ENCODE measurements around the gene SLC17A7. TPM values are rescaled to one million over a fixed set of nuclear protein-coding genes. Genes with fewer than 3 reads are reported as not detected.

SLC17A7 gene
- total and polyA plus RNA-seq, 2 of the 13 experiments (the other 11 are each of a cell fraction or from before 2014, with no cell fraction given), result 0.32 TPM; not detected in 1

- TF ChIP-seq, protein P1, sequence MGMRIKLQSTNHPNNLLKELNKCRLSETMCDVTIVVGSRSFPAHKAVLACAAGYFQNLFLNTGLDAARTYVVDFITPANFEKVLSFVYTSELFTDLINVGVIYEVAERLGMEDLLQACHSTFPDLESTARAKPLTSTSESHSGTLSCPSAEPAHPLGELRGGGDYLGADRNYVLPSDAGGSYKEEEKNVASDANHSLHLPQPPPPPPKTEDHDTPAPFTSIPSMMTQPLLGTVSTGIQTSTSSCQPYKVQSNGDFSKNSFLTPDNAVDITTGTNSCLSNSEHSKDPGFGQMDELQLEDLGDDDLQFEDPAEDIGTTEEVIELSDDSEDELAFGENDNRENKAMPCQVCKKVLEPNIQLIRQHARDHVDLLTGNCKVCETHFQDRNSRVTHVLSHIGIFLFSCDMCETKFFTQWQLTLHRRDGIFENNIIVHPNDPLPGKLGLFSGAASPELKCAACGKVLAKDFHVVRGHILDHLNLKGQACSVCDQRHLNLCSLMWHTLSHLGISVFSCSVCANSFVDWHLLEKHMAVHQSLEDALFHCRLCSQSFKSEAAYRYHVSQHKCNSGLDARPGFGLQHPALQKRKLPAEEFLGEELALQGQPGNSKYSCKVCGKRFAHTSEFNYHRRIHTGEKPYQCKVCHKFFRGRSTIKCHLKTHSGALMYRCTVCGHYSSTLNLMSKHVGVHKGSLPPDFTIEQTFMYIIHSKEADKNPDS (CRISPR knock-in tag; IDR thresholded peaks at IDR 0.05), result no peak
- no peak for TF ChIP-seq ZBTB46 (CRISPR knock-in tag; IDR thresholded peaks at IDR 0.05; ENCODE audit: borderline replicate concordance)
- TF ChIP-seq FOXP1 (IDR thresholded peaks at IDR 0.05), result no peak
- TF ChIP-seq FOXP1 (CRISPR knock-in tag; IDR thresholded peaks at IDR 0.05), result no peak
- TF ChIP-seq IRF2 (CRISPR knock-in tag; IDR thresholded peaks at IDR 0.05), result peak; percentile 100
- no peak for TF ChIP-seq SCMH1 (CRISPR knock-in tag; IDR thresholded peaks at IDR 0.05; ENCODE audit: borderline replicate concordance)
- no peak for TF ChIP-seq ZNF615 (CRISPR knock-in tag; IDR thresholded peaks at IDR 0.05; ENCODE audit: borderline replicate concordance)
- TF ChIP-seq, protein P2, sequence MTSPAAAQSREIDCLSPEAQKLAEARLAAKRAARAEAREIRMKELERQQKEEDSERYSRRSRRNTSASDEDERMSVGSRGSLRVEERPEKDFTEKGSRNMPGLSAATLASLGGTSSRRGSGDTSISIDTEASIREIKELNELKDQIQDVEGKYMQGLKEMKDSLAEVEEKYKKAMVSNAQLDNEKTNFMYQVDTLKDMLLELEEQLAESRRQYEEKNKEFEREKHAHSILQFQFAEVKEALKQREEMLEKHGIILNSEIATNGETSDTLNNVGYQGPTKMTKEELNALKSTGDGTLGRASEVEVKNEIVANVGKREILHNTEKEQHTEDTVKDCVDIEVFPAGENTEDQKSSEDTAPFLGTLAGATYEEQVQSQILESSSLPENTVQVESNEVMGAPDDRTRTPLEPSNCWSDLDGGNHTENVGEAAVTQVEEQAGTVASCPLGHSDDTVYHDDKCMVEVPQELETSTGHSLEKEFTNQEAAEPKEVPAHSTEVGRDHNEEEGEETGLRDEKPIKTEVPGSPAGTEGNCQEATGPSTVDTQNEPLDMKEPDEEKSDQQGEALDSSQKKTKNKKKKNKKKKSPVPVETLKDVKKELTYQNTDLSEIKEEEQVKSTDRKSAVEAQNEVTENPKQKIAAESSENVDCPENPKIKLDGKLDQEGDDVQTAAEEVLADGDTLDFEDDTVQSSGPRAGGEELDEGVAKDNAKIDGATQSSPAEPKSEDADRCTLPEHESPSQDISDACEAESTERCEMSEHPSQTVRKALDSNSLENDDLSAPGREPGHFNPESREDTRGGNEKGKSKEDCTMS (CRISPR knock-in tag; conservative IDR thresholded peaks at IDR 0.05), result no peak
- TF ChIP-seq, protein P3, sequence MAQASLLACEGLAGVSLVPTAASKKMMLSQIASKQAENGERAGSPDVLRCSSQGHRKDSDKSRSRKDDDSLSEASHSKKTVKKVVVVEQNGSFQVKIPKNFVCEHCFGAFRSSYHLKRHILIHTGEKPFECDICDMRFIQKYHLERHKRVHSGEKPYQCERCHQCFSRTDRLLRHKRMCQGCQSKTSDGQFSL (CRISPR knock-in tag; IDR thresholded peaks at IDR 0.05), result no peak
- TF ChIP-seq CBX1 (IDR thresholded peaks at IDR 0.05; ENCODE audit: low read depth), result no peak
- no peak for TF ChIP-seq FOXO4 (CRISPR knock-in tag; conservative IDR thresholded peaks at IDR 0.05)
- TF ChIP-seq ZNF329 (CRISPR knock-in tag; IDR thresholded peaks at IDR 0.05; ENCODE audit: low read depth), result no peak
- TF ChIP-seq ZNF326 (CRISPR knock-in tag; IDR thresholded peaks at IDR 0.05; ENCODE audit: borderline replicate concordance), result no peak
- TF ChIP-seq ZNF143 (CRISPR knock-in tag; IDR thresholded peaks at IDR 0.05), result peak; percentile 14; the same call in 1 of the 2 replicates
- TF ChIP-seq ARNTL (CRISPR knock-in tag; IDR thresholded peaks at IDR 0.05), result peak; percentile 41; the same call in 1 of the 2 replicates
- TF ChIP-seq HHEX (CRISPR knock-in tag; IDR thresholded peaks at IDR 0.05), result no peak
- TF ChIP-seq ZSCAN22 (CRISPR knock-in tag; IDR thresholded peaks at IDR 0.05), result peak; percentile 87
- no peak for TF ChIP-seq KLF6 (CRISPR knock-in tag; IDR thresholded peaks at IDR 0.05)
- no peak for TF ChIP-seq POLR2AphosphoS5 (IDR thresholded peaks at IDR 0.05; ENCODE audit: low read depth, low read length)
- no peak for TF ChIP-seq SOX5 (CRISPR knock-in tag; IDR thresholded peaks at IDR 0.05; ENCODE audit: borderline replicate concordance)
- no peak for TF ChIP-seq ZNF543 (CRISPR knock-in tag; IDR thresholded peaks at IDR 0.05)
- no peak for TF ChIP-seq ZSCAN12 (CRISPR knock-in tag; IDR thresholded peaks at IDR 0.05)
- no peak for TF ChIP-seq GABPA (IDR thresholded peaks at IDR 0.05; ENCODE audit: low read depth, low read length)
- no peak for TF ChIP-seq GABPA (CRISPR knock-in tag; IDR thresholded peaks at IDR 0.05; ENCODE audit: low read depth)
Measured at GRCh38 chr19:49473868-49474541, 32.7 kb upstream of the SLC17A7 start, which contains the start of gene FLT3LG (continued).
